CD14-positive monocyte (primary cell): ENCODE results near the gene CAMK4. TPM values are rescaled to one million over a fixed set of nuclear protein-coding genes. Genes with fewer than 3 reads are reported as not detected.

ENCODE experiments used
- DNase-seq, 3 donors: peaks; one replicate each; pipeline ENCODE4 v3.0.0-alpha.2; 2011 to 2022
- H2AFZ ChIP-seq: 2 replicates; pipeline ENCODE4 v1.6.0; 2012; ENCODE audit warnings: mild to moderate bottlenecking, low read depth, low read length, inconsistent platforms; ENCODE audit not compliant: insufficient read depth, poor library complexity, severe bottlenecking
- H3K27ac ChIP-seq, 2 donors: 1 replicate in 1 of 2; 2 replicates in 1 of 2; pipeline ENCODE4 v1.5.1; 2012 to 2013; ENCODE audit warnings: low read length in 2 of 2, control low read depth in 1 of 2, inconsistent platforms in 1 of 2, low read depth in 1 of 2, mild to moderate bottlenecking in 1 of 2
- H3K27me3 ChIP-seq, 2 donors: one replicate each; pipeline versions ENCODE4 v1.6.0 to v1.6.1; 2011 to 2013; ENCODE audit warnings: low read length in 2 of 2; ENCODE audit not compliant: control insufficient read depth in 2 of 2, insufficient read depth in 2 of 2
- H3K36me3 ChIP-seq, 2 donors: replicated peaks in 1 of 2; 1 replicate in 1 of 2; 2 replicates in 1 of 2; pipeline versions ENCODE4 v1.5.1 to v1.6.1; 2012 to 2013; ENCODE audit warnings: low read length in 2 of 2, control low read depth in 1 of 2, inconsistent platforms in 1 of 2, mild to moderate bottlenecking in 1 of 2; ENCODE audit not compliant: insufficient read depth in 2 of 2, control insufficient read depth in 1 of 2
- H3K4me1 ChIP-seq, 2 donors: 1 replicate in 1 of 2; 2 replicates in 1 of 2; pipeline versions ENCODE4 v1.5.1 to v1.6.1; 2012 to 2013; ENCODE audit warnings: low read length in 2 of 2, control low read depth in 1 of 2, inconsistent platforms in 1 of 2, mild to moderate bottlenecking in 1 of 2, moderate library complexity in 1 of 2; ENCODE audit not compliant: insufficient read depth in 2 of 2, control insufficient read depth in 1 of 2
- H3K4me2 ChIP-seq: replicated peaks from 2 replicates; pipeline ENCODE3; 2012; ENCODE audit warnings: low read length, moderate library complexity, mild to moderate bottlenecking; ENCODE audit not compliant: poor library complexity, severe bottlenecking; ENCODE audit errors: extremely low read depth
- H3K4me3 ChIP-seq, 3 experiments: fragments of 200-600 bp in 1 of 3; sonication (generic) in 1 of 3; replicated peaks in 1 of 3; 1 replicate in 2 of 3; 2 replicates in 1 of 3; pipeline ENCODE4 v1.5.1; 2011 to 2013; ENCODE audit warnings: low read length in 3 of 3, mild to moderate bottlenecking in 3 of 3, control low read depth in 2 of 3, low read depth in 2 of 3, inconsistent platforms in 1 of 3, moderate library complexity in 1 of 3
- H3K79me2 ChIP-seq: 2 replicates; pipeline ENCODE4 v1.6.0; 2012; ENCODE audit warnings: mild to moderate bottlenecking, control low read depth, inconsistent platforms, low read length, moderate library complexity; ENCODE audit not compliant: insufficient read depth
- H3K9ac ChIP-seq: 2 replicates; pipeline ENCODE4 v1.6.0; 2017; ENCODE audit warnings: low read length, mild to moderate bottlenecking; ENCODE audit not compliant: insufficient read depth, poor library complexity, severe bottlenecking
- H3K9me3 ChIP-seq, 2 donors: replicated peaks in 1 of 2; 1 replicate in 1 of 2; 2 replicates in 1 of 2; pipeline versions ENCODE4 v1.5.1 to v1.6.1; 2012 to 2013; ENCODE audit warnings: low read length in 2 of 2, control low read depth in 1 of 2; ENCODE audit not compliant: control insufficient read depth in 1 of 2, insufficient read depth in 1 of 2
- H4K20me1 ChIP-seq: 2 replicates; pipeline ENCODE4 v1.6.0; 2012; ENCODE audit warnings: mild to moderate bottlenecking, low read length, control low read depth, moderate library complexity; ENCODE audit not compliant: insufficient read depth
- H3K27ac Mint-ChIP-seq, 7 donors: one replicate each; pipeline ENCODE4 v1.8.0; 2020; ENCODE audit warnings: mild to moderate bottlenecking in 7 of 7, mixed read lengths in 7 of 7, moderate library complexity in 6 of 7, inconsistent platforms in 2 of 7
- H3K27me3 Mint-ChIP-seq, 3 donors: one replicate each; pipeline ENCODE4 v1.8.0; 2021 to 2022; ENCODE audit warnings: low read depth in 3 of 3, mild to moderate bottlenecking in 3 of 3, mixed read lengths in 3 of 3, moderate library complexity in 3 of 3, inconsistent platforms in 1 of 3
- H3K36me3 Mint-ChIP-seq, 2 donors: one replicate each; pipeline ENCODE4 v1.8.0; 2020; ENCODE audit warnings: mixed read lengths in 2 of 2, inconsistent platforms in 1 of 2, mild to moderate bottlenecking in 1 of 2
- H3K4me1 Mint-ChIP-seq: one replicate; pipeline ENCODE4 v1.8.0; 2020; ENCODE audit warnings: mild to moderate bottlenecking, mixed read lengths
- H3K4me3 Mint-ChIP-seq, 2 donors: one replicate each; pipeline ENCODE4 v1.8.0; 2020; ENCODE audit warnings: mild to moderate bottlenecking in 2 of 2, mixed read lengths in 2 of 2, moderate library complexity in 1 of 2
- H3K9me3 Mint-ChIP-seq, 7 donors: one replicate each; pipeline ENCODE4 v1.8.0; 2020 to 2022; ENCODE audit warnings: mixed read lengths in 7 of 7, mild to moderate bottlenecking in 6 of 7, moderate library complexity in 6 of 7, inconsistent platforms in 2 of 7
- WGBS: methylation state at CpG from one replicate; pipeline ENCODE4 v1.1.5; 2013; ENCODE audit warnings: missing lambda C conversion rate; ENCODE audit not compliant: insufficient coverage; 5-methylcytosine and 5-hydroxymethylcytosine counted together
- intact Hi-C, 2 donors: fragments of 100-400 bp; cut with micrococcal nuclease; formaldehyde crosslinking; loops; one replicate each; pipeline versions ENCODE4 v1.15.0 to v1.15.1; 2023
- polyA plus RNA-seq, 3 donors: library from polyadenylated mRNA; depleted of rRNA in 1 of 3; unstranded in 2 of 3; stranded (reverse) in 1 of 3; fragments of 300-500 nt in 2 of 3; fragments of >200 nt in 1 of 3; fragmentation: Illumina TruSeq in 2 of 3; gene quantifications; 1 replicate in 2 of 3; 2 replicates in 1 of 3; pipeline ENCODE4 v1.2.3, GENCODE V29; 2012 to 2021
- TF ChIP-seq, protein P1 (sequence below): fragments of 200-600 bp; IDR thresholded peaks from one replicate; pipeline ENCODE4 v1.8.0; 2022; ENCODE audit warnings: antibody characterized with exemption, mild to moderate bottlenecking

Gene CAMK4
- polyA plus RNA-seq, 3 donors: 0.24 to 0.28 TPM; not detected in 1

DNA sequence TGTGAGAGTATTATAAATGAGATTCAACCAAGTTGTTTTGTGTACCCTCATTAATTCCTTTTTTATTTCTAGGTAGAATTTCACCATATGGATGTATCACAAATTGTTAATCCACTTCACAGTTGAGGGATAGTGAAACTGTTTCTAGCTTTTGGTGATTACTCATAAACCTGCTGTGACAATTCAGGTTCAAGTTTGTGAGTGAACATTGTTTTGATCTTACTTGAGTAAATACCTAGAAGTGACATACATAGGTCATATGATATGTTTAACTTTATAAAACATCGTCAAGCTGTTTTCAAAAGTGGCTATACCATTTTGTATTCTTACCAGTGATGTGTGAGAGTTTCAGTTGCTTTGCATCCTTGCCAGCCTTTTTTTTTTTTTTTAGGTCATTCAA, 112.9 kb downstream of the CAMK4 start:
- peaks cover 0 to 4% (median 0%) of the 10 kb centered on the region in 7 donors for H3K9me3 Mint-ChIP-seq
- H3K36me3 Mint-ChIP-seq: no peaks in the 10 kb centered on the region
- H3K4me1 ChIP-seq: no peaks in the 10 kb centered on the region
- H3K9ac ChIP-seq: no peak overlapping the region
- intact Hi-C loops: no loop called here
- H3K9me3 ChIP-seq: no peaks in the 10 kb centered on the region
- TF ChIP-seq, protein P1, sequence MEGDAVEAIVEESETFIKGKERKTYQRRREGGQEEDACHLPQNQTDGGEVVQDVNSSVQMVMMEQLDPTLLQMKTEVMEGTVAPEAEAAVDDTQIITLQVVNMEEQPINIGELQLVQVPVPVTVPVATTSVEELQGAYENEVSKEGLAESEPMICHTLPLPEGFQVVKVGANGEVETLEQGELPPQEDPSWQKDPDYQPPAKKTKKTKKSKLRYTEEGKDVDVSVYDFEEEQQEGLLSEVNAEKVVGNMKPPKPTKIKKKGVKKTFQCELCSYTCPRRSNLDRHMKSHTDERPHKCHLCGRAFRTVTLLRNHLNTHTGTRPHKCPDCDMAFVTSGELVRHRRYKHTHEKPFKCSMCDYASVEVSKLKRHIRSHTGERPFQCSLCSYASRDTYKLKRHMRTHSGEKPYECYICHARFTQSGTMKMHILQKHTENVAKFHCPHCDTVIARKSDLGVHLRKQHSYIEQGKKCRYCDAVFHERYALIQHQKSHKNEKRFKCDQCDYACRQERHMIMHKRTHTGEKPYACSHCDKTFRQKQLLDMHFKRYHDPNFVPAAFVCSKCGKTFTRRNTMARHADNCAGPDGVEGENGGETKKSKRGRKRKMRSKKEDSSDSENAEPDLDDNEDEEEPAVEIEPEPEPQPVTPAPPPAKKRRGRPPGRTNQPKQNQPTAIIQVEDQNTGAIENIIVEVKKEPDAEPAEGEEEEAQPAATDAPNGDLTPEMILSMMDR: no peak
- H2AFZ ChIP-seq: no peak overlapping the region
- H3K36me3 ChIP-seq: no peaks in the 10 kb centered on the region
- H4K20me1 ChIP-seq: no peaks in the 10 kb centered on the region
- no peak overlapping the region for H3K4me3 ChIP-seq
- no peaks in the 10 kb centered on the region for H3K27me3 ChIP-seq
- no CpG with 5 or more reads among the region's 1 CpG for WGBS
- H3K27ac ChIP-seq: no peak overlapping the region
- no peak overlapping the region for H3K4me2 ChIP-seq
- DNase-seq: no peak
- no peak overlapping the region for H3K27ac Mint-ChIP-seq
- peaks cover 0 to 1% (median 0%) of the 10 kb centered on the region in 3 donors for H3K27me3 Mint-ChIP-seq
- no peaks in the 10 kb centered on the region for H3K4me1 Mint-ChIP-seq
- H3K4me3 Mint-ChIP-seq: no peak overlapping the region
- no peaks in the 10 kb centered on the region for H3K79me2 ChIP-seq

DNA sequence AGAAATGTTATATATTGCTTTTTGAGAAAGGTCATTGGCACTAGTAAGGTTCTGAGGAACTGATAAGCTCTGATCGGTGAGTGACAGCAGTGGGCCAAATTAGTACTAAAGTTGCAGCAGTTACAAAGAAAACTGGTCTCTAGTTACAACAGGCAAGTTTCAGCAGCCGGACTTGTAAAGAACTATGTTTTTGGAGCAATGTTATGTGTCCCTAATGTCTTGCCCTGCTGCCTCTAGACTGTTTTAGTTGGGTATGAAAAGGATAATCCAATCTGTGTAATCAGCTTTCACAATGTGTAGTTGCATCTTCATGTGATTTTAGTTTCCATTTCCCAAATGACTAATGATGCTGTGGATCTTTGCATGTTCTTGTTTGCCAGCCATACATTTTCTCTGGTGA, 113.5 kb downstream of the CAMK4 start:
- H3K27ac ChIP-seq: no peak overlapping the region
- H3K9ac ChIP-seq: no peak overlapping the region
- no peaks in the 10 kb centered on the region for H4K20me1 ChIP-seq
- H3K9me3 Mint-ChIP-seq: peaks cover 0 to 4% (median 0%) of the 10 kb centered on the region in 7 donors
- WGBS: 52% methylated on average over 2 of the region's 2 CpGs
- no peaks in the 10 kb centered on the region for H3K4me1 ChIP-seq
- H3K9me3 ChIP-seq: no peaks in the 10 kb centered on the region
- no peak overlapping the region for H3K4me2 ChIP-seq
- H3K27me3 ChIP-seq: no peaks in the 10 kb centered on the region
- no peak overlapping the region for H3K4me3 ChIP-seq
- H3K4me3 Mint-ChIP-seq: no peak overlapping the region
- no peaks in the 10 kb centered on the region for H3K4me1 Mint-ChIP-seq
- H3K36me3 Mint-ChIP-seq: no peaks in the 10 kb centered on the region
- no peak overlapping the region for H3K27ac Mint-ChIP-seq
- no peak overlapping the region for H2AFZ ChIP-seq
- intact Hi-C loops: no loop called here
- no peaks in the 10 kb centered on the region for H3K36me3 ChIP-seq
- DNase-seq: no peak
- H3K79me2 ChIP-seq: no peaks in the 10 kb centered on the region
- H3K27me3 Mint-ChIP-seq: peaks cover 0 to 1% (median 0%) of the 10 kb centered on the region in 3 donors
- TF ChIP-seq, protein P1: no peak
